Stimulated activated CD8-positive, alpha-beta memory T cell treated with anti-CD3 and anti-CD28 coated beads, Interleukin-12 subunit alpha, Interleukin-12 subunit beta, amount 100 ng/mL, for 1 hour (primary cell): ENCODE measurements around the gene PIGQ.

Experiments used
- DNase-seq: peaks from one replicate; pipeline ENCODE4 v3.0.0-alpha.2; 2020; ENCODE audit warnings: low read depth

The PIGQ gene

GRCh38 chr16:534135-534534 is 35.6 kb upstream of the PIGQ start:
- DNase-seq = no peak

DNA sequence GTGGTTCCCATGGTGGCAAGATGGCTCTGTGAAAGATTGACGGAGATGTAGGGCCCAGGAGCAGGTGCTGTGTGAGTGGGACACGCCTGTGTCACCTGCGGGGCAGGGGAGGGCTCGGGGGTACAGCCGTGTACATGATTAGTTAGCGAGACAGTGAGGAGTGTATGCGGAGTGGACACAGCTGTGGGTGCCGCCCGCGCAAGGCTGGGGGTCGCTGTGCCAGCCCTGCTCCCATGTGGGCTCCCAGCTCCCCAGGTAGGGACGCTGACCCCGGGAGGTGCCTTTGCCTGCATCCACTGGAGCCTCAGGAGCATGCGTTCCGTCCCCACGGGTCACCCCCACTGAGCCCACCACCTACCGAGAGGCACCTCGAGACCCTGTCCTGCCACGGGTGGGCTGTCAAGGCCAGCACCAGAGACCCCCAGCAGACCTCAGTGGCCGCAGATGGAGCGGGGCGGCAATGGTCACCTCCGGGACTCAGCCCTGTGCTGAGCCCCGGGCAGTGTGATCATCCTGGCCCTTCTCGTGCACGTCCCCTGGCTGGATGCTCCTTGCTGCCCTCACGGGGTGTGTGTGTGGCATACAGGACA is 34.8 kb upstream of the PIGQ start:
- DNase-seq = no peak

DNA sequence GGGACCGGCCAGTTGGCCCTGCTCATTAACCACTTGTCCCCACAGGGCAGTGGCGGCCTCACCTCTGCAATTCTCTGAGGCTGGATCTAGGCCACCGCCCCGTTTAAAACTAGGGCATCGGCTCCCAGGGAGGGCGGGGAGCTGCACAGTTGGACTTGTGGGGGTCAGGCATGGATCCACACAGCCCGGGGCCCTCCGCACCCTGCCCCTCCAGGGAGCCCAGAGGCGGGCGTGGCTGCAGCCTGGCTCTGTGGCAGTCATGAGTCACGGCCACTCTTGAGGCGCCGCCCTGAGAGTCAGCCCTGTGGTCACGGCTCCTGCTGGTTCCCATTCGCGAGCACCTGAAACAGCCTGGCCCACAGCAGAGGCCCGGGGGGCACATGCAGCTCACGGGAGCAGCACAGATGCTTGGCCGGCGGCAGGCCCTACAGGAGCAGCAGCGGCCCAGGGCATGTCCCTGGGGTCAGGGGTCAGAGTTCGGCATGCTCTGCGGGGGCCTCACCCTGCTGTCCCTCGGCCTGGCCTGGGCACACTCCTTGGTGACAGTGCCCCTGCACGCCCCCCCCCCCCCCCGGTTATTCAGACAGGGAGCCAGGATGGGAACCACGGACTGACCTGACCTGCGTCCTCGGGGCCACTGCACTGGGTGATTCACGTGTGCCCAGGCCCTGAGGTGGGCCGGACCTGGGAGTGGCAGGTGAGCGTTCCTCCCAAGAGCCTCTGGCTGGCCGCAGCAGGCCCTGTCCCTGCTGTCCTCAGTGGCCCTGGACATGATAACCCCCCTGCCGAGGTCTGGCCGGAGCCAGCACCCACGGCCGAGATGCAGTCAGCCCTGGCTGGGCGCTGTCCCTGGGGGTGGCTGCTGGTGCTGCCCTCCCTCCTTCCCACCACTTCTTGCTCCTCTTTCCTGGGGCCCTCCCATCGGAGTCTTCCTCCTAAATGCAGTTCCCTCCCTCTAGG is 34.0 kb upstream of the PIGQ start:
- no peak for DNase-seq

- DNase-seq = no peak
Observed at GRCh38 chr16:536746-537145, 33.0 kb upstream of the PIGQ start.

DNA sequence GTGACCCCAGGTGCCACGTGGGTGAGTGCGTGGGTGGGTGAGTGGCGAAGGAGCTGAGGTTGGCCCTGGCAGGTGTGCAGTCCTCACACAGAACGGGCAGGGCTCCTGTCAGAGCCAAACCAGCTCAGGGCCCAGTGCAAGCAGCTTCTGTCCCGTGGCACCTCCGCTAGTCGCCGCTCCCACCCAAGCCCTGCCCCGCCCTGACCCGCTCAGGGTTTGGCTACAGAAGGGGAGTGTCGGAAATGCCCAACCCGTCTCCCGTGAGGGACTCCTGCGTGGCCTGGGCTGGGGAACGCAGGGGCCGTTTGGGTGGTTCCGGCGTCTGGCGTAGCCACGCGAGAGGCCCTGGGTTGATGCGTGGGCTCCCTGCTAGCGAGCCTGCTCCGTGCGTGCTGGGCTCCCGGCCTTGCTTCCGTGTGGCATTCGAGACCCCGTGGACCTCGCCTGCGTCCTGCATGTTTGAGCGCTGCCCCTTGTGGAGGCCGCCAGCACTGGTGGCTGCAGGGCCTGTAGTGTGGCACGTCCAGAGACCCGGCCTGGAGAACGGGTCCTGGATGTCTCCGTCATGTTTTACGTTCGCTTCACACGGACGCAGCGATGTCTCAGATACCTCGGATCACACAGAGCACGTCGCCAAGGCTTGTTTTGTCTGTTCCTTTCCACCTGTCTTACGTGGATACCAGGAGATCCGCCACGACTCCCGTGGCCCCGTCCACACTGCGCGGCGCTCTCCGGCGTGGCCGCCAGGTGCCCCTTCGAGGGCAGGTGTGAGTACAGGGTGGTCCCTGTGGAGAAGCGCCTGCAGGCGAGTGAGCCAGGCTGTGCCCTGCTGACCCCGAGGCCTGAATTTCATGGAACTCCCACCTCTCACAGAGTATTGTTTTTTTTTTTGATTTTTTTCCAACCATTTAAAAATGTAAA is 32.1 kb upstream of the PIGQ start:
- DNase-seq = no peak

- DNase-seq = no peak
Observed at GRCh38 chr16:539901-540530, 29.8 kb upstream of the PIGQ start.

DNA sequence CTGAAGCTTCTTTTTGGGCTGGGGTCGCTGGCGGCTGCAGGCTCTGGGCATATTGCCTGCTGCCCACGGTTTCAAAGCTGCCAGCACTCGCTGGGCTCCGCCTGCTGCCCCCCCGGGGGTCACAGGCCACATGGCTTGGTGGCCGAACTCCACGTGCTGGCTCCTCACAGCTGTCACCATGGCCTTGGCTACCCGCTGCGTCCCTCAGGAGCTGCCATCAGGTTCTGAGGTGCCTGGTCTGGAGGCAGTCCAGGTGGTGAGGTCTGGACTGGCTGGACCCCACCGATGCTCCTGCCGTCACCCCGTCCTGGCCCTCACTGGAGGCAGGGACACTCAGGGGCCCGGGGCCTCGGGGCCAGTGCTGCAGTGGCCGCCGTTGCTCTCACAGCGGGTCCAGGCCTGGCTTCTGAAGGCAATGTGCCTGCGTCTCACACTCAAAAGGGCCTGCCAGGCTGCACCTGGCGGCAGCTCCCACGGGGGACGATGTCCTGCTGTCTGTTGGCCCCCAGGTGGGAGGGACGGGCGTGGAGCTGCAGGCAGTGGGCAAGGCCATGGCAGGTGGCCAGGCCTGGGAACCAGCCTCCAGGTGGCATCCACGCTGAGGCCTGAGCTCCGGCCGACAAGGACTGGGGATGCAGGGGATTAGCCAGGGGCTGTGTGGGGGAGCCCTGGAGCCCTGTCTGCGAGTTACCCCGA is 29.0 kb upstream of the PIGQ start:
- DNase-seq = no peak

DNA sequence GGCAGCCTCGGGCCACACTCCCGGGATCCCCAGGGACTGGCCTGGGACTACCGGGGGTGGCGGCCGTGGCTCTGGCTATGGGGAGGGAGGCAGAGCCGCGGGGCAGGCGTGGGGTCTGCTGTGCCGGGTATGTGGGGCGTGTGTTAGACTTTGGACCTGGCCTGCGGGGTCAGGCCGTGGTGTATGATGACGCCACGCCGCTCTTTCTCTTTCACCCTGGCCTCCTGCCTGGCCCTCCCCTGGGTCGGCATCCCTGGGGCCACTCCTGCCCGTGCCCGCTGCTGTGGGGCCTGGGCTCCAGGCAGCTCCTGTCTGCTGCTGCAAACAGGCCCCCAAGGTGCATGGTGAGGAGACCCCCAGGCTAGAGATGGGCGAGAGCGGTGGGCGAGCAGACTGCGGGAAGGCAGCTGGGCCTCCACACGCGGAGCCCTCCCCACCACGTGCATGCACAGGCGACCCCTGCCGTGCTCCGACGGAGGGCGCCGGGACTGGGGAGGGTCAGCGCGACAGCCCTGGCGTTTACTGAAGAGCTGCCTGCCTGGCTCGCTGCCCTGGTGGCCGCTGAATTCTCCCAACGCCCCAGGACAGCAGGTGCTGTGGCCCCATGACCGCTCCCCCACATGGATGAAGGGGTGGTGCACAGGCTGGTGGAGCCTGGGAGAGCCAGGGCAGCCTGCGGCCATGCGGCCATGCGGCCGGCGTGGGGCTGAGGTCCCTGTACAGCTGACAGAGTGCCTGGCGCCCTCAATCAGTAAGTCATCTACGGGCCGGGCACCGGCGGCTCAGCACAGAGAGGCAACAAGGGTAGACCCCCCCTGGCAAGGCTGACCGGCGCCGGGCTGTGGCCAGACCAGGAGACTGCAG is 26.2 kb upstream of the PIGQ start:
- DNase-seq = no peak

DNA sequence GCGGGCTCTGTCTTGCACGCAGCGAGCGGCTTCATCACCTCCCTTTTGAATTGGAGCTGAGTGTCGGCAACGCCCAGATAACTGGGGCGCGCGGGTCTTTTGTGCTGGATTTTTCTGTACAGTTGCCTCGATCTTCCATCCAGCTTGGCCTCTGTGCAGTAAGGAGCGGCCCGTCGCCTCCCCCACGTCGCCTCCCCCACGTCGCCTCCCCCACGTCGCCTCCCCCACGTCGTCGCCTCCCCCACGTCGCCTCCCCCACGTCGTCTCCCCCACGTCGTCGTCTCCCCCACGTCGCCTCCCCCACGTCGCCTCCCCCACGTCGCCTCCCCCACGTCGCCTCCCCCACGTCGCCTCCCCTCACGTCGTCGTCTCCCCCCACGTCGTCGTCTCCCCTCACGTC is 25.3 kb upstream of the PIGQ start:
- no peak for DNase-seq

- no peak for DNase-seq
Observed at GRCh38 chr16:546909-547770, 22.6 kb upstream of the PIGQ start.

- no peak for DNase-seq
Observed at GRCh38 chr16:548586-548985, 21.2 kb upstream of the PIGQ start.

DNA sequence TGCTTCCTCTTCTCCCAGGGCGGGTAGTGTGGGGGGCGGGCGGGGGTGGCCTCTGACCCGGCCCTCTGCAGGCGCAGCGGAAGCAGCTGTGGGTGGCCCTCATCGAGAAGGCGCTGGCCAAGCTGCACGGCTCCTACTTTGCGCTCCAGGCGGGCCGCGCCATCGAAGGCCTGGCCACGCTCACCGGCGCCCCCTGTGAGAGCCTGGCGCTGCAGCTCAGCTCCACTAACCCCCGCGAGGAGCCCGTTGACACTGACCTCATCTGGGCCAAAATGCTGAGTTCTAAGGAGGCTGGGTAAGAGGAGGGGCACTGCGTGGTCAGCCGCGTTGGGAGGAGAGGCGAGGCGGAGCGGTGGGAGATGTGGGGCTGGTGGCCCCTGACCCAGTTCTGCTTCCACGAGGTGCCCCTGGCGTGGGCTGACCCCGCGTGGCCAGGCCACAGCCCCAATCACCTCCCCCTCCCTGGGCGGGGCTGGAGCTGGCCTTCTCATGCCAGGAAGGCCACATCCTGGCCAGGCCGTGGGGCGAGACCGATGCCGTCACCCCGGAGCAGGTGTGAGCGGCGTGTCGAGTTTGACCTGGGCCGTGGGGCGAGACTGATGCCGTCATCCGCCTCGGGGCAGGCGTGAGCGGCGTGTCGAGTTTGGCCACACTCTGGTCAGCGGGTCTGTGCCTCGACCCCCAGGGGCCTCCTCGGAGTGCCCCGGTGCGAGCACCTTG is 20.1 kb upstream of the PIGQ start:
- DNase-seq = no peak

GRCh38 chr16:551210-551609 is 18.6 kb upstream of the PIGQ start:
- DNase-seq = no peak

- DNase-seq = no peak
Observed at GRCh38 chr16:552171-552570, 17.6 kb upstream of the PIGQ start.

GRCh38 chr16:553601-554296 is 16.0 kb upstream of the PIGQ start:
- DNase-seq = no peak

- no peak for DNase-seq
Observed at GRCh38 chr16:554297-554621, 15.5 kb upstream of the PIGQ start.

- no peak for DNase-seq
Observed at GRCh38 chr16:554640-555365, 15.0 kb upstream of the PIGQ start.
